MM.1S (cell line): ENCODE results near the gene CCDC181.

Experiments
- DNase-seq: peaks from one replicate; pipeline ENCODE4 v3.0.0-alpha.2; 2015
- H2AFZ ChIP-seq: fragments of 300-600 bp; sonication (generic); 2 replicates; pipeline ENCODE4 v1.6.0; 2016; ENCODE audit warnings: antibody characterized with exemption, low read length
- H3F3A ChIP-seq: fragments of 300-600 bp; sonication (generic); 2 replicates; pipeline ENCODE4 v1.6.1; 2016; ENCODE audit warnings: mild to moderate bottlenecking, antibody characterized with exemption, low read length, moderate library complexity, mixed read lengths; ENCODE audit not compliant: insufficient read depth
- H3K27ac ChIP-seq: fragments of 300-600 bp; sonication (generic); 2 replicates; pipeline ENCODE4 v1.5.1; 2016; ENCODE audit warnings: mild to moderate bottlenecking, low read length
- H3K27me3 ChIP-seq: fragments of 300-600 bp; sonication (generic); replicated peaks from 2 replicates; pipeline ENCODE4 v1.6.0; 2016; ENCODE audit warnings: low read length; ENCODE audit not compliant: insufficient read depth
- H3K36me3 ChIP-seq: fragments of 300-600 bp; sonication (generic); replicated peaks from 2 replicates; pipeline ENCODE4 v1.6.1; 2016; ENCODE audit warnings: mild to moderate bottlenecking, low read length, mixed read lengths; ENCODE audit not compliant: insufficient read depth
- H3K4me1 ChIP-seq: fragments of 300-600 bp; sonication (generic); 2 replicates; pipeline ENCODE4 v1.6.1; 2016; ENCODE audit warnings: low read length, mixed read lengths
- H3K4me2 ChIP-seq: fragments of 300-600 bp; sonication (generic); 2 replicates; pipeline ENCODE4 v1.6.0; 2016; ENCODE audit warnings: low read depth, low read length
- H3K4me3 ChIP-seq: fragments of 300-600 bp; sonication (generic); 2 replicates; pipeline ENCODE4 v1.5.1; 2016; ENCODE audit warnings: low read length, mixed read lengths
- H3K79me2 ChIP-seq: fragments of 300-600 bp; sonication (generic); 2 replicates; pipeline ENCODE4 v1.6.1; 2016; ENCODE audit warnings: mixed run types, low read length, mixed read lengths
- H3K9ac ChIP-seq: fragments of 300-600 bp; sonication (generic); 2 replicates; pipeline ENCODE4 v1.6.1; 2016; ENCODE audit warnings: low read length, mixed read lengths
- H3K9me2 ChIP-seq: fragments of 300-600 bp; sonication (generic); replicated peaks from 2 replicates; pipeline ENCODE4 v1.6.1; 2016; ENCODE audit warnings: mild to moderate bottlenecking, low read length, mixed read lengths; ENCODE audit not compliant: insufficient read depth
- H3K9me3 ChIP-seq: fragments of 300-600 bp; sonication (generic); replicated peaks from 2 replicates; pipeline ENCODE4 v1.6.1; 2016; ENCODE audit warnings: mild to moderate bottlenecking, low read length, mixed read lengths; ENCODE audit not compliant: insufficient read depth
- H4K20me1 ChIP-seq: fragments of 300-600 bp; sonication (generic); 2 replicates; pipeline ENCODE4 v1.6.1; 2016; ENCODE audit warnings: mild to moderate bottlenecking, low read length, moderate library complexity, mixed read lengths; ENCODE audit not compliant: insufficient read depth
- CTCF ChIP-seq: fragments of 300-600 bp; sonication (generic); IDR thresholded peaks from 2 replicates; pipeline ENCODE4 v1.5.1; 2016; ENCODE audit warnings: antibody characterized with exemption, low read length, mixed read lengths
- EZH2 ChIP-seq: fragments of 300-600 bp; sonication (generic); optimal IDR thresholded peaks from 2 replicates; pipeline ENCODE3; 2017; ENCODE audit warnings: low read depth, mild to moderate bottlenecking, antibody characterized with exemption, low read length, mixed read lengths
- EZH2phosphoT487 ChIP-seq: fragments of 300-600 bp; sonication (generic); IDR thresholded peaks from 2 replicates; pipeline ENCODE4 v1.6.1; 2018; ENCODE audit warnings: antibody characterized with exemption, low read length

CCDC181 gene

GRCh38 chr1:169364948-169365347 is 62.3 kb downstream of the CCDC181 start:
- Histone ChIP-seq H4K20me1 (no peaks in the 10 kb centered on the region), H3K9me3 (no peaks in the 10 kb centered on the region), H3K27me3 (no peaks in the 10 kb centered on the region), H3K79me2 (peaks cover 11% of the 10 kb centered on the region), H3K36me3 (no peaks in the 10 kb centered on the region), H3K27ac (no peak overlapping the region), H3K9ac (no peak overlapping the region), H3K4me3 (no peak overlapping the region), H3K4me2 (no peak overlapping the region), H3K4me1 (peaks cover 12% of the 10 kb centered on the region), H2AFZ (no peak overlapping the region), H3K9me2 (no peaks in the 10 kb centered on the region), H3F3A (peaks cover 14% of the 10 kb centered on the region)
- DNase-seq, result no peak
- TF ChIP-seq EZH2phosphoT487, result no peak
- no peak for TF ChIP-seq CTCF
- TF ChIP-seq EZH2, result no peak

GRCh38 chr1:169363046-169363730 is 64.1 kb downstream of the CCDC181 start:
- peaks cover 4% of the 10 kb centered on the region for H3F3A ChIP-seq
- H3K27ac ChIP-seq, result no peak overlapping the region
- no peaks in the 10 kb centered on the region for H4K20me1 ChIP-seq
- no peaks in the 10 kb centered on the region for H3K27me3 ChIP-seq
- no peaks in the 10 kb centered on the region for H3K79me2 ChIP-seq
- no peak overlapping the region for H3K4me2 ChIP-seq
- TF ChIP-seq EZH2 (no peak), CTCF (no peak), EZH2phosphoT487 (no peak)
- DNase-seq, result no peak
- peaks cover 6% of the 10 kb centered on the region; the same call in 1 of the 2 replicates for H3K4me1 ChIP-seq
- H3K4me3 ChIP-seq, result no peak overlapping the region
- H3K9me3 ChIP-seq, result no peaks in the 10 kb centered on the region
- H2AFZ ChIP-seq, result no peak overlapping the region
- H3K9me2 ChIP-seq, result no peaks in the 10 kb centered on the region
- no peak overlapping the region for H3K9ac ChIP-seq
- H3K36me3 ChIP-seq, result no peaks in the 10 kb centered on the region

- Histone ChIP-seq H3K4me2 (no peak overlapping the region), H4K20me1 (no peaks in the 10 kb centered on the region), H3K9ac (no peak overlapping the region), H2AFZ (no peak overlapping the region), H3K27ac (no peak overlapping the region), H3F3A (no peaks in the 10 kb centered on the region), H3K9me3 (no peaks in the 10 kb centered on the region), H3K79me2 (no peaks in the 10 kb centered on the region), H3K27me3 (no peaks in the 10 kb centered on the region), H3K4me3 (no peak overlapping the region), H3K36me3 (no peaks in the 10 kb centered on the region), H3K4me1 (no peaks in the 10 kb centered on the region), H3K9me2 (no peaks in the 10 kb centered on the region)
- TF ChIP-seq EZH2 (no peak), CTCF (no peak), EZH2phosphoT487 (no peak)
- no peak for DNase-seq
Measured at GRCh38 chr1:169361281-169361680, 66.0 kb downstream of the CCDC181 start.
